Stimulated activated CD4-positive, alpha-beta T cell treated with anti-CD3 and anti-CD28 coated beads, Interleukin-4, amount 100 ng/mL, for 24 hours (primary cell): Measurements from ENCODE around the gene STRAP.
"Not testable (repeated sequence)": the region's sequence is repeated elsewhere in the genome, so short reads cannot be mapped to it uniquely, and the experiment has no call there.

Experiments
- DNase-seq: peaks from one replicate; pipeline ENCODE4 v3.0.0-alpha.2; 2020

Gene STRAP

GRCh38 chr12:15928870-15929571 is 46.8 kb downstream of the STRAP start:
- no peak for DNase-seq

GRCh38 chr12:15931590-15932053 is 49.4 kb downstream of the STRAP start:
- no peak for DNase-seq

GRCh38 chr12:15932327-15932726 is 50.1 kb downstream of the STRAP start:
- no peak for DNase-seq

- no peak for DNase-seq
Observed at GRCh38 chr12:15932971-15933370, 50.8 kb downstream of the STRAP start.

- no peak for DNase-seq
Observed at GRCh38 chr12:15933751-15934150, 51.6 kb downstream of the STRAP start.

- no peak for DNase-seq
Observed at GRCh38 chr12:15936751-15937150, 54.6 kb downstream of the STRAP start.

GRCh38 chr12:15937902-15938301 is 55.7 kb downstream of the STRAP start:
- no peak for DNase-seq

GRCh38 chr12:15939111-15939510 is 56.9 kb downstream of the STRAP start:
- DNase-seq: no peak

GRCh38 chr12:15942475-15942874 is 60.3 kb downstream of the STRAP start:
- DNase-seq: no peak

GRCh38 chr12:15943519-15943918 is 61.3 kb downstream of the STRAP start:
- DNase-seq: not testable (repeated sequence)

- DNase-seq: not testable (repeated sequence)
Observed at GRCh38 chr12:15948461-15948860, 66.3 kb downstream of the STRAP start.
